ENCODE results near the gene PDGFB.

Gene PDGFB

GRCh38 chr22:39244496-39245129 is at the start of gene PDGFB:
TSS of gene PDGFB (minus strand) at chr22:39244982. CDS start at chr22:39243963, 1,019 bp downstream.
- no peak for DNase-seq

- no peak for DNase-seq
Measured at GRCh38 chr22:39293766-39294368, 49.1 kb upstream of the PDGFB start.

GRCh38 chr22:39292561-39293074 is 47.8 kb upstream of the PDGFB start:
- DNase-seq = no peak

GRCh38 chr22:39292031-39292462 is 47.3 kb upstream of the PDGFB start:
- DNase-seq = no peak

GRCh38 chr22:39291523-39291922 is 46.7 kb upstream of the PDGFB start:
- no peak for DNase-seq

GRCh38 chr22:39290724-39291161 is 46.0 kb upstream of the PDGFB start:
- no peak for DNase-seq

- no peak for DNase-seq
Measured at GRCh38 chr22:39289975-39290720, 45.4 kb upstream of the PDGFB start.

GRCh38 chr22:39289533-39289932 is 44.8 kb upstream of the PDGFB start:
- DNase-seq = no peak

GRCh38 chr22:39288135-39288898 is 43.5 kb upstream of the PDGFB start:
- no peak for DNase-seq

GRCh38 chr22:39287076-39287725 is 42.4 kb upstream of the PDGFB start:
- DNase-seq = no peak

- DNase-seq = no peak
Measured at GRCh38 chr22:39284983-39285382, 40.2 kb upstream of the PDGFB start.

- DNase-seq = no peak
Measured at GRCh38 chr22:39284142-39284980, 39.6 kb upstream of the PDGFB start.

- DNase-seq = no peak
Measured at GRCh38 chr22:39283322-39284141, 38.8 kb upstream of the PDGFB start.

GRCh38 chr22:39282645-39283321 is 38.0 kb upstream of the PDGFB start:
- DNase-seq = no peak

- DNase-seq = no peak
Measured at GRCh38 chr22:39281126-39281525, 36.3 kb upstream of the PDGFB start.

GRCh38 chr22:39280250-39280649 is 35.5 kb upstream of the PDGFB start:
- DNase-seq = no peak

- no peak for DNase-seq
Measured at GRCh38 chr22:39279170-39279850, 34.5 kb upstream of the PDGFB start.

GRCh38 chr22:39278040-39278439 is 33.3 kb upstream of the PDGFB start:
- no peak for DNase-seq

GRCh38 chr22:39277142-39277607 is 32.4 kb upstream of the PDGFB start:
- no peak for DNase-seq
